ENCODE results near the gene SETD3. TPM values are rescaled to one million over a fixed set of nuclear protein-coding genes. Genes with fewer than 3 reads are reported as not detected.

SETD3 gene
- polyA plus RNA-seq, 1 donor from 2014 or later = 27.8 TPM

GRCh38 chr14:99480917-99481744 is 472 bp upstream of the SETD3 start, which contains the start of gene CCNK:
TSS of gene CCNK (plus strand) at chr14:99481409. CDS start at chr14:99492678, 11,269 bp downstream.
- Mint-ChIP-seq H3K27me3 (no peaks in the 10 kb centered on the region), H3K9me3 (no peaks in the 10 kb centered on the region), H3K4me1 (peaks cover 31 to 51% (median 49%) of the 10 kb centered on the region in 3 donors), H3K36me3 (no peaks in the 10 kb centered on the region), H3K27ac (peak within 1 kb of the TSS; percentile 96 to 98 (median 96)), H3K4me3 (peak within 1 kb of the TSS; percentile 96 to 100 (median 98))

GRCh38 chr14:99479160-99479905 is 1.3 kb downstream of the SETD3 start:
- H3K4me3 Mint-ChIP-seq = peak overlapping the region; percentile 94 to 98 (median 95)
- H3K4me1 Mint-ChIP-seq = peaks cover 27 to 45% (median 43%) of the 10 kb centered on the region in 3 donors
- H3K27ac Mint-ChIP-seq = peak overlapping the region in 2 of 3 donors; percentile 43 to 79
- H3K27me3 Mint-ChIP-seq = no peaks in the 10 kb centered on the region
- peaks cover 2% of the 10 kb centered on the region for H3K36me3 Mint-ChIP-seq
- H3K9me3 Mint-ChIP-seq = no peaks in the 10 kb centered on the region

GRCh38 chr14:99478128-99478527 is 2.5 kb downstream of the SETD3 start:
- H3K4me1 Mint-ChIP-seq = peaks cover 18 to 38% (median 35%) of the 10 kb centered on the region in 3 donors

GRCh38 chr14:99476864-99477263 is 3.8 kb downstream of the SETD3 start:
- H3K27me3 Mint-ChIP-seq = no peaks in the 10 kb centered on the region
- H3K4me3 Mint-ChIP-seq = no peak overlapping the region
- H3K4me1 Mint-ChIP-seq = peaks cover 19 to 31% (median 24%) of the 10 kb centered on the region in 3 donors
- H3K9me3 Mint-ChIP-seq = no peaks in the 10 kb centered on the region
- H3K27ac Mint-ChIP-seq = no peak overlapping the region
- H3K36me3 Mint-ChIP-seq = peaks cover 2% of the 10 kb centered on the region

More at GRCh38 chr14:99478128-99478527, 2.5 kb downstream of the SETD3 start:
- peak overlapping the region in 3 of 4 donors; percentile 54 to 94 (median 60) for H3K4me3 Mint-ChIP-seq
- H3K27ac Mint-ChIP-seq = peak overlapping the region in 2 of 3 donors; percentile 18 to 86
- H3K36me3 Mint-ChIP-seq = peaks cover 2% of the 10 kb centered on the region
- H3K9me3 Mint-ChIP-seq = no peaks in the 10 kb centered on the region
- H3K27me3 Mint-ChIP-seq = no peaks in the 10 kb centered on the region

- Mint-ChIP-seq H3K36me3 (peaks cover 2% of the 10 kb centered on the region), H3K9me3 (no peaks in the 10 kb centered on the region), H3K4me3 (no peak overlapping the region), H3K27ac (no peak overlapping the region), H3K4me1 (peaks cover 16 to 34% (median 21%) of the 10 kb centered on the region in 3 donors), H3K27me3 (no peaks in the 10 kb centered on the region)
These were observed 5.0 kb downstream of the SETD3 start for GRCh38 chr14:99475660-99476059.

GRCh38 chr14:99475179-99475578 is 5.5 kb downstream of the SETD3 start:
- Mint-ChIP-seq H3K4me3 (no peak overlapping the region), H3K27ac (peak overlapping the region in 1 of 3 donors; percentile 3), H3K4me1 (peaks cover 16 to 34% (median 25%) of the 10 kb centered on the region in 3 donors), H3K9me3 (no peaks in the 10 kb centered on the region), H3K36me3 (peaks cover 2% of the 10 kb centered on the region), H3K27me3 (no peaks in the 10 kb centered on the region)

- Mint-ChIP-seq H3K9me3 (no peaks in the 10 kb centered on the region), H3K27me3 (no peaks in the 10 kb centered on the region), H3K4me3 (no peak overlapping the region), H3K27ac (no peak overlapping the region), H3K36me3 (peaks cover 2% of the 10 kb centered on the region), H3K4me1 (peaks cover 16 to 31% (median 24%) of the 10 kb centered on the region in 3 donors)
These were observed 7.2 kb downstream of the SETD3 start for GRCh38 chr14:99473458-99473857.

GRCh38 chr14:99472937-99473336 is 7.7 kb downstream of the SETD3 start:
- H3K27me3 Mint-ChIP-seq = no peaks in the 10 kb centered on the region
- no peak overlapping the region for H3K4me3 Mint-ChIP-seq
- peaks cover 15 to 30% (median 24%) of the 10 kb centered on the region in 3 donors for H3K4me1 Mint-ChIP-seq
- peaks cover 2% of the 10 kb centered on the region for H3K36me3 Mint-ChIP-seq
- no peaks in the 10 kb centered on the region for H3K9me3 Mint-ChIP-seq
- no peak overlapping the region for H3K27ac Mint-ChIP-seq

GRCh38 chr14:99471731-99472130 is 8.9 kb downstream of the SETD3 start:
- Mint-ChIP-seq H3K4me1 (peaks cover 18 to 31% (median 24%) of the 10 kb centered on the region in 3 donors), H3K27me3 (no peaks in the 10 kb centered on the region), H3K36me3 (peaks cover 2% of the 10 kb centered on the region), H3K9me3 (no peaks in the 10 kb centered on the region), H3K27ac (no peak overlapping the region), H3K4me3 (no peak overlapping the region)

- Mint-ChIP-seq H3K27ac (peak overlapping the region in 1 of 3 donors; percentile 64), H3K4me3 (no peak overlapping the region), H3K36me3 (peaks cover 3% of the 10 kb centered on the region), H3K27me3 (no peaks in the 10 kb centered on the region), H3K9me3 (no peaks in the 10 kb centered on the region), H3K4me1 (peaks cover 16 to 27% (median 24%) of the 10 kb centered on the region in 3 donors)
These were observed 11.6 kb downstream of the SETD3 start for GRCh38 chr14:99468836-99469592.

- Mint-ChIP-seq H3K27ac (peak overlapping the region in 2 of 3 donors; percentile 40 to 66), H3K9me3 (no peaks in the 10 kb centered on the region), H3K27me3 (no peaks in the 10 kb centered on the region), H3K36me3 (peaks cover 5% of the 10 kb centered on the region), H3K4me3 (peak overlapping the region in 1 of 4 donors; percentile 56), H3K4me1 (peaks cover 16 to 31% (median 22%) of the 10 kb centered on the region in 3 donors)
These were observed 12.6 kb downstream of the SETD3 start for GRCh38 chr14:99468081-99468480.

- H3K9me3 Mint-ChIP-seq = no peaks in the 10 kb centered on the region
- H3K4me3 Mint-ChIP-seq = no peak overlapping the region
- H3K36me3 Mint-ChIP-seq = peaks cover 5% of the 10 kb centered on the region
- H3K27ac Mint-ChIP-seq = peak overlapping the region in 2 of 3 donors; percentile 40 to 66
- H3K27me3 Mint-ChIP-seq = no peaks in the 10 kb centered on the region
- H3K4me1 Mint-ChIP-seq = peaks cover 13 to 31% (median 19%) of the 10 kb centered on the region in 3 donors
These were observed 13.2 kb downstream of the SETD3 start for GRCh38 chr14:99467336-99468078.

GRCh38 chr14:99466758-99467157 is 13.9 kb downstream of the SETD3 start:
- no peaks in the 10 kb centered on the region for H3K9me3 Mint-ChIP-seq
- H3K27me3 Mint-ChIP-seq = no peaks in the 10 kb centered on the region
- no peak overlapping the region for H3K4me3 Mint-ChIP-seq
- peaks cover 18 to 31% (median 19%) of the 10 kb centered on the region in 3 donors for H3K4me1 Mint-ChIP-seq
- H3K36me3 Mint-ChIP-seq = peaks cover 11% of the 10 kb centered on the region
- no peak overlapping the region for H3K27ac Mint-ChIP-seq

GRCh38 chr14:99465288-99465687 is 15.4 kb downstream of the SETD3 start:
- Mint-ChIP-seq H3K4me3 (no peak overlapping the region), H3K27ac (peak overlapping the region in 1 of 3 donors; percentile 28), H3K4me1 (peaks cover 17 to 24% (median 18%) of the 10 kb centered on the region in 3 donors), H3K27me3 (no peaks in the 10 kb centered on the region), H3K9me3 (no peaks in the 10 kb centered on the region), H3K36me3 (peaks cover 15% of the 10 kb centered on the region)
